Prostate gland (tissue), 2 donors: Measurements from ENCODE around the gene MKNK1. TPM values are rescaled to one million over a fixed set of nuclear protein-coding genes. Genes with fewer than 3 reads are reported as not detected.

ENCODE experiments used
- DNase-seq: peaks from one replicate; pipeline ENCODE4 v3.0.0-alpha.2; 2019; ENCODE audit warnings: low spot score
- H3K27ac ChIP-seq, 2 donors: fragments of 200-600 bp; sonication (generic); 2 replicates each; pipeline ENCODE4 v1.5.1; 2017 to 2019
- H3K27me3 ChIP-seq: fragments of 200-600 bp; sonication (generic); replicated peaks from 2 replicates; pipeline ENCODE4 v1.5.1; 2019; ENCODE audit not compliant: insufficient read depth
- H3K36me3 ChIP-seq, 2 donors: fragments of 200-600 bp; sonication (generic); 1 replicate in 1 of 2; 2 replicates in 1 of 2; pipeline versions ENCODE4 v1.5.1 to v1.8.1; 2017 to 2019
- H3K4me1 ChIP-seq: fragments of 200-600 bp; sonication (generic); replicated peaks from 2 replicates; pipeline ENCODE4 v1.5.1; 2019
- H3K4me3 ChIP-seq, 2 donors: fragments of 200-600 bp; sonication (generic); 2 replicates each; pipeline ENCODE4 v1.5.1; 2017 to 2019
- H3K9me3 ChIP-seq: fragments of 200-600 bp; sonication (generic); 2 replicates; pipeline ENCODE4 v1.5.1; 2017
- POLR2A ChIP-seq: fragments of 450-650 bp; IDR thresholded peaks from one replicate; pipeline ENCODE4 v1.6.1; 2016; ENCODE audit warnings: antibody characterized with exemption, mild to moderate bottlenecking
- POLR2AphosphoS5 ChIP-seq: sonication (generic); formaldehyde crosslinking; IDR thresholded peaks from one replicate; pipeline ENCODE4 v1.6.1; 2017; ENCODE audit warnings: antibody characterized with exemption
- WGBS: methylation state at CpG from one replicate; pipeline ENCODE4 v1.1.5; 2018; 5-methylcytosine and 5-hydroxymethylcytosine counted together
- intact Hi-C: fragments of 100-400 bp; cut with DNase I; formaldehyde crosslinking; loops from one replicate; pipeline ENCODE4 v1.14.2; 2022
- total RNA-seq, 2 donors: library from RNA; depleted of rRNA; stranded (reverse); fragments of >200 nt; gene quantifications; one replicate each; pipeline ENCODE4 v1.1.0, GENCODE V29; 2016
- TF ChIP-seq, protein P1 (sequence below), 4 experiments: fragments of 200-600 bp in 2 of 4; fragments of 450-650 bp in 2 of 4; sonication (generic) in 2 of 4; IDR thresholded peaks; 1 replicate in 3 of 4; 2 replicates in 1 of 4; pipeline ENCODE4 v1.5.1; 2016 to 2019; ENCODE audit warnings: antibody characterized with exemption in 4 of 4, mild to moderate bottlenecking in 2 of 4, moderate library complexity in 2 of 4

Gene MKNK1
- total RNA-seq, 2 donors from 2014 or later = 28.1 to 37.8 TPM

DNA sequence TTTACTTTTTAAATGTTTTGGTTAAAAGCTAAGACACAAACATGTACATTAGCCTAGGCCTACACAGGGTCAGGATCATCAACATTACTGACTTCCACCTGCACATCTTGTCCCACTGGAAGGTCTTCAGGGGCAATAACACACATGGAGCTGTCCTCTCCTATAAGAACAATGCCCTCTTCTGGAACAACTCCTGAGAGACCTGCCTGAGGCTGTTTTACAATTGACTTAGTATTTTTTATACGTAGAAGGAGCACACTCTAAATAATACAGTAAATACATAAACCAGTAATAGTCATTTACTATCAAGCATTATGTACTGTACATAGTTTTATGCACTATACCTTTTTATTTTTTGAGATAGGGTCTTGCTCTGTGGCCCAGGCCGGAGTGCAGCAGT lies 26.7 kb upstream of the MKNK1 start:
- DNase-seq = no peak
- Histone ChIP-seq H3K9me3 (no peaks in the 10 kb centered on the region), H3K27me3 (no peaks in the 10 kb centered on the region), H3K4me1 (no peaks in the 10 kb centered on the region), H3K36me3 (no peaks in the 10 kb centered on the region), H3K4me3 (no peak overlapping the region), H3K27ac (no peak overlapping the region)
- intact Hi-C loops = no loop called here
- TF ChIP-seq POLR2A (no peak), POLR2AphosphoS5 (no peak)
- TF ChIP-seq, protein P1, sequence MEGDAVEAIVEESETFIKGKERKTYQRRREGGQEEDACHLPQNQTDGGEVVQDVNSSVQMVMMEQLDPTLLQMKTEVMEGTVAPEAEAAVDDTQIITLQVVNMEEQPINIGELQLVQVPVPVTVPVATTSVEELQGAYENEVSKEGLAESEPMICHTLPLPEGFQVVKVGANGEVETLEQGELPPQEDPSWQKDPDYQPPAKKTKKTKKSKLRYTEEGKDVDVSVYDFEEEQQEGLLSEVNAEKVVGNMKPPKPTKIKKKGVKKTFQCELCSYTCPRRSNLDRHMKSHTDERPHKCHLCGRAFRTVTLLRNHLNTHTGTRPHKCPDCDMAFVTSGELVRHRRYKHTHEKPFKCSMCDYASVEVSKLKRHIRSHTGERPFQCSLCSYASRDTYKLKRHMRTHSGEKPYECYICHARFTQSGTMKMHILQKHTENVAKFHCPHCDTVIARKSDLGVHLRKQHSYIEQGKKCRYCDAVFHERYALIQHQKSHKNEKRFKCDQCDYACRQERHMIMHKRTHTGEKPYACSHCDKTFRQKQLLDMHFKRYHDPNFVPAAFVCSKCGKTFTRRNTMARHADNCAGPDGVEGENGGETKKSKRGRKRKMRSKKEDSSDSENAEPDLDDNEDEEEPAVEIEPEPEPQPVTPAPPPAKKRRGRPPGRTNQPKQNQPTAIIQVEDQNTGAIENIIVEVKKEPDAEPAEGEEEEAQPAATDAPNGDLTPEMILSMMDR (IDR thresholded peaks at IDR 0.05) = no peak
- WGBS = 67% methylated on average over 2 of the region's 2 CpGs

DNA sequence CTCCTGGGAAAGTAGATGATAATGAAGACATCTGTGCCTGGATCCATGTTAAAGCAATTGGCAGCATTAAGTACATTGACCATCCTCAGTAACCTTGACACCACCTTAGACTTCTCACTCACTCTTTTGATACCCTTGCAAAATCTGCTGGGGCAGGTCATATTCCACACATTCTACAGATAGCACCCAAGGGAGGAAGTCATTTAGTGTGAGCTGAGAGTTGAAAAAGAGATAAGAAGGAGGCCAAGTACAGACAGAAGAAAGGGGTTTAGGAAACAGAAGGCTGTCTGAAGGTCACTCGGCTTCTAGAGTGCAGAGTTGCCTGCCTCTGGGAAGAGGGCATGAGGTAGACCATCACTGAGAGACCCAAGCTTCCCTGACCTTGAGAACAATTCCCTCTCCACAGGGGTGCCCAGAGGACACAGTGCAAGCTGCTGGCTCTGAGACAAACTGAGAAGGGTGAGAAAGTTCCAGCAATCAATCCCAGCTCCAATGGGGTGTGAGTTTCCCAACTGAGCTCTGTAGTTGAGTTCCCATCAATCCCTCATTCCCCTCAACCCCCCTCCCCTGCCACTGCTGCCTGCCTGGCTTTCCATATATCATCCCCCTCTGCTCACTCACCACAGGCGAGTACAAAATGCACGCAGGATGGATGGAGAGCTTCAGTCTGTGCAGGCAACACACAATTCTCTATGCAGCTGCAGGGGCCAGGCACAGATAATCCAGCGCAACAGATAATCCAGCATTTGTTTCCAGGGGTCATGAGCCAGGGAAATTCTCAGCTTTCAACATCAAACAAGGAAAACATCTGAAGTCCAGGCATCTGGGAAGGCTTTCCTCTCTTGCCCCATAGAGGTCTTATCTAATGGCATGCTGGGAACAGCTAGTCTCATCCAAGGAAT lies 19.9 kb upstream of the MKNK1 start:
- no peak overlapping the region for H3K27ac ChIP-seq
- H3K36me3 ChIP-seq = no peaks in the 10 kb centered on the region
- TF ChIP-seq POLR2AphosphoS5 = no peak
- TF ChIP-seq, protein P1 (IDR thresholded peaks at IDR 0.05) = no peak
- TF ChIP-seq POLR2A = no peak
- H3K4me3 ChIP-seq = no peak overlapping the region
- no peak for DNase-seq
- no peaks in the 10 kb centered on the region for H3K4me1 ChIP-seq
- WGBS = 74% methylated on average over 4 of the region's 4 CpGs
- intact Hi-C loops = no loop called here
- no peaks in the 10 kb centered on the region for H3K9me3 ChIP-seq
- H3K27me3 ChIP-seq = no peaks in the 10 kb centered on the region

DNA sequence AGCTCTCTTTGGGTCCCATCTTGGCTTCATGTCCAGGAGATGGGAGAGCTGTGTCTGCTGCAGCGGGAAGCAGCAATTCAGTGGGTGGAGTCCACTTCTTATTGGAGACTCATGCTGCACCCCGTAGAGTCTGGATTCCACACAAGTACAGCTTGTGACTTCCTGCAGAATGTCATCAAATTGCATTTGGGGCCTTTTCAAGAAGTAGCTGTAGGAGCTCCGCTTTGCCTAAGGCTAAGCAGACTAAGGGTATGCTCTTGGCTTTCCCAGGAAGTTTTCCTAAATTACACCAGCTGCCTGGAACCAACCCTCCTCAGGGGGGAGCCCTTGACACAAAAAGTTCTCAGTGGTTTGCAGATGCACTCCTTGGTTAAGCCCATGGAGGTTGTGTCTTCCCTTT lies 18.3 kb upstream of the MKNK1 start:
- 34% methylated on average over 3 of the region's 3 CpGs for WGBS
- Histone ChIP-seq H3K4me1 (no peaks in the 10 kb centered on the region), H3K9me3 (no peaks in the 10 kb centered on the region), H3K4me3 (no peak overlapping the region), H3K36me3 (no peaks in the 10 kb centered on the region), H3K27me3 (no peaks in the 10 kb centered on the region), H3K27ac (no peak overlapping the region)
- intact Hi-C loops = no loop called here
- no peak for DNase-seq
- TF ChIP-seq POLR2A (no peak), POLR2AphosphoS5 (peak; percentile 28)
- TF ChIP-seq, protein P1 (IDR thresholded peaks at IDR 0.05) = peak in 3 of 4 experiments; percentile 30 to 60 (median 56)

DNA sequence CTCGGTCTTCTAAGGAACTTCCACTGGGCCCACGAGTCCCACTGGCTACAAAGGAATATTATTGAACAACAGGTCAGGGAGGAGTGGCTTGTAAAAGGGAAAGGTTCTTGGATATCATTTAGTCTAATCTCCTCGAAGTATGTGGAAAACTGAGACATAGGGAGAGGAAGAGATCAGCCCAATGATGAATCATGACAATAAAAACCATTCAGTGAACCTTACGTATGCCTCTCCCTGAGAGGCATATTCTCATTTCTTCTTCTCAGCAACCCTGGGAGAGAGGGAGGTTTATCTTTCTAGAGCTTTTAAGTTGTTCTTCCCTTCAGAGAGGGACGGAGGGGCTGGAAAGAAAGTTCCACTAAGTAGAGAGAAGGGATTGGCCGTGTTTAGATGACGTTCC lies 17.9 kb upstream of the MKNK1 start:
- intact Hi-C loops = no loop called here
- 54% methylated on average over 7 of the region's 7 CpGs for WGBS
- TF ChIP-seq POLR2AphosphoS5 = no peak
- no peak for TF ChIP-seq POLR2A
- TF ChIP-seq, protein P1 (IDR thresholded peaks at IDR 0.05) = no peak
- Histone ChIP-seq H3K27me3 (no peaks in the 10 kb centered on the region), H3K4me3 (no peak overlapping the region), H3K4me1 (no peaks in the 10 kb centered on the region), H3K27ac (no peak overlapping the region), H3K9me3 (no peaks in the 10 kb centered on the region), H3K36me3 (no peaks in the 10 kb centered on the region)
- no peak for DNase-seq
